GM18526 (cell line): ENCODE measurements around the gene SREBF2.

Source experiments
- POLR2A ChIP-seq: IDR thresholded peaks from 3 replicates; pipeline ENCODE4 v1.6.1; 2011; ENCODE audit not compliant: insufficient read length; ENCODE audit errors: extremely low read depth

Gene SREBF2

DNA sequence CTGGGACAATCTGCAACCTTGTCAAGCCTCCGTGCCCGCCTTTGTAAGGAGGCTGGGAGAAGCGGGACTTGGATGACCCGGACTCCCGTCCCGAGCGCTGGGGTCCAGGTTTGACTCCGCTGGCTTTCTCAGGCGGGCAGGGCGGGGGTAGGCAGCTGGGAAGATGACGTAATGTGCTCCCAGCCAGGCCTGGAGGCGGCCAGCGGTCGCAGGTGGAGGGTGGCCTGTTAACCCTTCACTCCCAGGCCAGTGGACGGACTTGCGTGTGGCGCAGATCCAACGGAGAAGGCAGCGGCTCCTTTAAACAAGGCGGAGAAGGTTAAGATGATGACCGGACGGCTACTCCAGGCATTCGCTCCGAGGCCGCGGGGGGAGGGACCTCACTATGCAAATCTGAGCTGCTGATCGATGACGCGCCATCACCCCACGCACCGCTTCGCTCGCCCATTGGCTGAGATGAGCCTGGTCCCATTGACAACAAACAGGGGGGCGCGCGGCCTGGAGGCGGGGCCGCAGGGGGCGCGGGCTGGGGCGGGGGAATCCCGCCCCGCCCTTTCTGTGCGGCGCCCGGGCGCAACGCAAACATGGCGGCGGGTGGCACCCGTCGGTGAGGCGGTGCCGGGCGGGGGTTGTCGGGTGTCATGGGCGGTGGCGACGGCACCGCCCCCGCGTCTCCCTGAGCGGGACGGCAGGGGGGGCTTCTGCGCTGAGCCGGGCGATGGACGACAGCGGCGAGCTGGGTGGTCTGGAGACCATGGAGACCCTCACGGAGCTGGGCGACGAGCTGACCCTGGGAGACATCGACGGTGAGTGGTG is at the start of gene SREBF2:
Gene SREBF2, plus strand, starts transcription at position 553 of the 816 bp plus-strand sequence. Its CDS starts 166 bp downstream, at position 719.
- TF ChIP-seq POLR2A, result peak; percentile 90

DNA sequence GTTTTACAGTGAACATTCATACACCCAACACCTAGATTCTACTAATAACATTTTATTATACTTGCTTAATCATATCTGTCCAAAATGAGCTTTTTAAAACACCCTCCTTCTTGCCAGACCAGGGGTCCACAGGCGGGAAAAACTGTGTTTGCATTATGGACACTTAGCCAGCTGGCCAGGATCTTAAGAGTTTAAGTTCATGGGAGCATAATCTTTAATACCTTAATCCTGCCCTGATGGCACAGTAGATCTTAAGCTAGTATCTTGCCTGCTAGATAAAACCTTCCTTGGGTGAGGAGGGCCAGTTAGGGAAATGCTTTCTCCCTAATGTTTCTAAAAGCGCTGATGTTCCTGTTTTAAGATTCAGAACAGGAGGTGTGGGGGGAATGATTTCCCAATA is 45.6 kb upstream of the SREBF2 start:
- no peak for TF ChIP-seq POLR2A

DNA sequence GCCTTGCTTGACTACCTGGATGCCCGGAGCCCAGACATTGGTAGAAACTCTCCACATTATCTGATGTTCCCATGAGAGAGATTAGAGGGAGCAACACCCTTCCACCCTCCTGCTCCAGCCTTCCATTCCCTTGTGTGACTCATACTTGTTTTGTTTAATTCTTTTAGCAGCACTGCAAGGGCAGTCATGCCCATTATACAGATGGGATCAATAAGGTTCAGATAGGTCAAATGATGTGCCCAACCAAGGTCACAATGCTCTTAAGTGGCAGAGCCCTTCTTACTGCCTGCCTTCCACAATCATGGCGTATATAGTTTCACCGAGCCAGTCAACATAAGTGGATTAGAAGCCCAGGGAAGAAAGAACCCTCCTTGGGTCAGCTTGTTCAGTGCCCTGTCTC is 39.0 kb upstream of the SREBF2 start:
- no peak for TF ChIP-seq POLR2A

DNA sequence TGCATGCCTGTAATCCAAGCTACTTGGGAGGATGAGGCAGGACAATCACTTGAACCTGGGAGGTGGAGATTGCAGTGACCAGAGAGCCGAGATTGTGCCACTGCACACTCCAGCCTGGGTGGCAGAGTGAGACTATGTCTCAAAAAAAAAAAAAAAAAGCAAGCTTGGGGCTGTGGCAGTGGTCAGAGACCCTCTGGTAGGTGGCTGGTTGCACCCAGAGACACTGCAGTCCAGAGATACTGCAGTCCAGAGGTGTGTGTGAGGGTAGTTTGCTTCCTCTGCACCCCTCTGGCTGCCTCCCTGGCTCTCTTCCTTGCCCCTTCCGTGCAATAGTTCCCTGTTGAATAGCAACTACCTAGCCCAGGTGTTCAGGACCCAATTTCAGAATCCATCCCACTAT is 34.2 kb upstream of the SREBF2 start:
- no peak for TF ChIP-seq POLR2A

DNA sequence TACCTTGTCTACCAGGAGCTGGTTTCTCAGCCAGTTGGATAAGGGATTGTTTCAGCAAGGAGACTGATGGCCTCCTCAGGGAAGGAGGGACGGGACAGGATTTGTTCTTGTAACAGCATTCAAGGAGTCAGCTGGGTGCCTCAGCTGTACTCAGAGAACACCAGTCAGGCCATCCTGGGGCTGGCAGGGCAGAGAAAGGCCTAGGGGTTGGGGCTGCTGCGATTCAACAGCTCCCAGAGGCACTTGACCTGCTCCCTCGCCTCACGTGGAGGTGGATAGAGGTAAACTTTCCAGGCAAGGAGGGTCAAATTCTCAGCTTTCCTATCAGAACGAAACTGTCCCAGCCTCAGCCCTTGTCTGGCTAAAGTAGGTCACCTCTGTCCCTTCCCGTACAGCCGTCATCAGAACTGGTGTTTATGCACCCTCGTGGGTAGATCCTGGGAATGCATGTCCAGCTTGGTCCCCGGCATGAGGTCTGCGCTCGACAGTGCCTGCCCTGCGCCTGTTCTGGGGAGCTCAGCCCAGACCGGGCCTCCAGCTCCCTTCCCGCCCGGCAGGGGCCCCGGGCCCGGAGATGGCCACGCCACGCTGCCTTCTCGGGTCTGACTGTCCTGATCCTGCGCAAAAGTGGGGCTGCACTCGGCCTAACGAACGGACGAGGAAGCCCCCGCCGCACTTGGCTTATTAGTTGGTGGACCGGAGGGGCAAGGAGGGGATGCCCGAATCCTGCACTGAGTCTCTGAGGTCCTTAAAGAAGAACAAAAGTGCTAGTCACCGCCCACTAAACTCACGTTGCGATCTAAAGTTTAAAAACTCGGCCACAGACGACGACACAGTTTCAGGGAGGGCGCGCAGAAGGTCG is 33.2 kb upstream of the SREBF2 start:
- no peak for TF ChIP-seq POLR2A

DNA sequence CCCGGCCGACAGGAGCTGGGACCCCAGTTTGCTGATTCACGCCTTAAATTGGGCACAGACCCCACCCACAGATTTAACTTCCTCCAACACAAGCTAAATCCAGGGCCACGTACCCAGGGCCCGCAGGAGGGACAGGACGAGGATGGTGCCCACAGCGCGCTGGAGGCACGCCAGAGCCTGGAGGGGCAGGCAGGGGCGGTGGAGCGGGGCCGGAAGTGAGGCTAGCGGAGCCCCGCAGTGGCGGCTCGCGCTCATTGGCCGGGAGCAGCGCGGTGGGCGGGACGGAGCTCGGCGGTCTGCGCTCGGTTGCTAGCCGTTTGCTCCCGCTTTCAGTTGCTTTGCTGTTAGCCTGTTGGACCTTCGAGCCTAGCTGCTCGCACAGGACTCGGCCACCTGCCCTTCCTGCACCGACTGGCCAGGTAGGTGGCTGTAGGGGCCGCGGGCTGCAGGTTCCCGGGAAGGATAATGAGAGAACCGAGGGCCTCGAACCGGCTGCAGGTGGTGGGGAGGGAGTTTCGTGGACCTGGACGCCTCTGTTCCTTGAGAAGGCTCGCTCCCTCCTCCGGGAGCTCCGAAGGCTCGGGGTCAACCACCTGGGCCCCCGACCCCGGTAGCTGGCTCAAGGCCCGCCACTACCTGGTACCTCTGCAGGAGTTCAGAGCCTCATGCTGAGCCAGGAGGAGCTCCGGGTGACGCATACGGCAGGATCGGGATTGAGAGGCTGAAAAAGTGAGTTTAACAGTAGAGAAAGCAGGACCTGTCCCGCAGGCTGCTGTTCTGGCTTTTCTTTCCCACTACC is 32.4 kb upstream of the SREBF2 start, which contains the start of gene CCDC134:
Gene CCDC134, plus strand, starts transcription at position 332 of the 799 bp plus-strand sequence. CDS start 8,212 bp downstream, outside the sequence.
- peak; percentile 97 for TF ChIP-seq POLR2A

DNA sequence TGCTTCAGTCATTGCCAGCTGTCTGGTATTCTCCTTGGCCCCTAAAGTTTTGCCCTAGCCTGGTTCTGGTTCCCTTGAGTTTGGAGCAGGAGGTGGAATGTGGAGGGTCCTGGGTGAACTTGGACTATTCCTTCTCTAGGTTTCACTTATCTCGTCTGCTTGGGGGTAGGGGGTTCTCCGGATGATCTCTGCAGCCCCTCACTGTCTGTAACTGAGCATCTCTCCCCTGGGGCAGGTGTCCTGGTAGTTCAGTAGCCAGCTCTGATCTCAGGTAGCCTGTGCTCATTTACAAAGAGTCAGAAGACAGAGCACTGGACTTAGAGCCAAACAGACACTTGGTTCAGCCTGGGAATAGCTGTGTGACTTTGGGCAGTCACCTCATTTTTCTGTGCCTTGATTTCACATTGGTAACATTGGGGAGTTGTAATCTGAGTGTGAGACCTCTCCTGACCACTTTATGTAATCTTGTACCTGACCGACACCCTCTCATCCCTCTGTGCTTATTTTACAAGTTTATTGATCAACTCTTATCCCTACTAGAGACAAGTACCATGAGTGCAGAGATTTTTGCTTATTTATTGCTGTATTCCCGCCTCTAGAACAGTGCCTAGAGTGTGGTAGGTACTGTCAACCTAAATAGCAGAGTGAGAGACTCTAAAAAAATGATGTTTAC is 31.6 kb upstream of the SREBF2 start:
- TF ChIP-seq POLR2A, result no peak

DNA sequence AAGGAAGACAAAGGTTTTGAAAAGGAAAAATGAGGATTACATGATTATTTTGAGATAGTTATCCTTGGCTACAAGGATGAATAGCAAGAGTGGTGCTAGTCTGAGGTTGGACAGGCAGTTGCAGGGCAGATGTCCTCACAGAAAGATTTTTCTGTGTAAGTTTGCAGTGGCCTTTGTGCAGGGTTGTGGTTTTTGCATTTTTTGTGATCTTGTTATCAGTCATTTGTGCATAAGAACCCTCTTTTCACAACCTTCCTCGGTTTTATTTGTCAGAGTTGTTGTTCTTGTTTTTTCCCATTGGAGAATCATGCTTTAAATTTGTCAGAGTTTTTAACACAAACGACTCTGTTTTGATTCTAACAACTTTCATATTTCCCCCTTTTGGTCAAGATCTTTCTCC is 31.0 kb upstream of the SREBF2 start:
- no peak for TF ChIP-seq POLR2A

DNA sequence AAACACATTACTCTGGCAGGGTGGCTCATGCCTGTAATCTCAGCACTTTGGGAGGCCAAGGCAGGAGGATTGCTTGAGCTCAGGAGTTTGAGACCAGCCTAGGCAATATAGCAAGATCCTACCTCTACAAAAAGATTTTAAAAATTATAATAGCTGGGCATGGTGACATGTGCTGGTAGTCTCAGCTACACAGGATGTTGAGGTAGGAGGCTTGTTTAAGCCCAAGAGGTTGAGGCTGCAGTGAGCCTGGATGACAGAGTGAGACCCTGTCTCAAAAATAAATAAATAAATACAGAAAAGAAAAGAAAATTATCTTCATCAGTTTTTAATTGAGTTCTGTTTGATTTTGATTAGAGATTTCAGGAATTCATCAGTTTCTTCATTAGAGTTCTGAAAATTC is 27.3 kb upstream of the SREBF2 start:
- no peak for TF ChIP-seq POLR2A

DNA sequence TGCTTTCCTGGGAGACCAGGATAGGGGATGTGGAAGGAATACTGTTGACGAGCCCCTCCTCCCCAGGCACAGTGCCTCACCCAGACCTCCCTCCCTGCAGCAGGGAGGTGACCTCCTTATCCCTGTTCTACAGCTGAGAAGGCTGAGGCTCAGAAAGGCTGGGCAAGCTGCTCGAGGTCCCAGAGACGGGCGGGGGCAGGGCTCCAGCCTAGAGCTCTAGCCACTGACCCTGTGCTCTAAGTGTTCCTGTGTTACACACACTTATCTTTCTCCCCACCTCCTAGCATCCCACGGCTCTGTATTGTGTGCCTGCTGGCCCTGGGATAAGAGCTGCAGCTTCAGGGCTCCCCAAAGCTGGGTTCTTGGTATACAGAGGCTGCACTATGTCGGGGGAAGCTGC is 24.5 kb upstream of the SREBF2 start:
- no peak for TF ChIP-seq POLR2A

DNA sequence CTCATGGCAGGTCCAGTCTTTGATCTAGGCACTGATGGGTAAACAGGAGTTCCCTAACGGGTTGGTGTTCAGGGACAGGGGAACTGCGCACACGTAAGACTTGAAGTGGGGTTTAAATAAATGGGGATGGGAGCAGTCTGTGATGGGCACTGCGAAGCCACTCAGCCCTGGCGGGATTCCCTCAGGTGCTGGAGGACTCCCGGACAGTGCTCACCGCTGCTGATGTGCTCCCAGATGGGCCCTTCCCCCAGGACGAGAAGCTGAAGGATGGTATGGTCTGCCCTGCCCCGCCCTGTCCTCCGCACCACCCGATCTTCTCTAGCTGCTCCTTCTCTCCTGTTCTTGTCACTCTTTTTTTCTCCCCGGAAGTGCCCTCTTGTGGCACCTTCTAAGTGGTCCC is 22.9 kb upstream of the SREBF2 start:
- TF ChIP-seq POLR2A, result no peak

DNA sequence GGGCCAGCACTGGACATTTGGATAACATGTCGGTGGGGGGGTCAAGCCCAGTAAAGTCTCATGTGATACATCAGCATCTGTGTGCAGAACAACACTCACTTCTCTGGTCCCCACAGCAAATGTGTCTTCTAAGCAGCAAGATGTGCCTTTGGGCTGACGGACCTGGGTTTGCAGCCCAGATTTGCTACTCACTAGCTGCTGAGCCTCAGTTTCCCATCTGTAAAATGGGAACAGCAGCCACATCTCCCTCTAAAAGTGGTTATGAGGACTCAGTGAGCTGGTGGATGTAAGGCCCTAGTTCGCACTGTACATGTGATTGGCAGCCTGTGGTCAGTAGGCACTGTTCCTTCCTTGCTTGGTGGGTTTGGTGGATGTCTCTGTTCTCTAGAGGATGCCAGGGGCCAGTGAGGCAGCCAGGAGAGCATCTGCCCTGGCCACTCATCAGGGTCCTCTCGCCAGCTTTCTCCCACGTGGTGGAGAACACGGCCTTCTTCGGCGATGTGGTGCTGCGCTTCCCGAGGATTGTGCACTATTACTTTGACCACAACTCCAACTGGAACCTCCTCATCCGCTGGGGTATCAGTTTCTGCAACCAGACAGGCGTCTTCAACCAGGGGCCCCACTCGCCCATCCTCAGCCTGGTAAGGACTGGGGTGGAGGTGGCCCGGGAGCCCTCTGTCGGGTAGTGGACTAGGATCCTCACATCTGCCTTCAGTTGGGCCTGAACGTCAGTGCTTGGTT is 19.9 kb upstream of the SREBF2 start:
- TF ChIP-seq POLR2A, result no peak

DNA sequence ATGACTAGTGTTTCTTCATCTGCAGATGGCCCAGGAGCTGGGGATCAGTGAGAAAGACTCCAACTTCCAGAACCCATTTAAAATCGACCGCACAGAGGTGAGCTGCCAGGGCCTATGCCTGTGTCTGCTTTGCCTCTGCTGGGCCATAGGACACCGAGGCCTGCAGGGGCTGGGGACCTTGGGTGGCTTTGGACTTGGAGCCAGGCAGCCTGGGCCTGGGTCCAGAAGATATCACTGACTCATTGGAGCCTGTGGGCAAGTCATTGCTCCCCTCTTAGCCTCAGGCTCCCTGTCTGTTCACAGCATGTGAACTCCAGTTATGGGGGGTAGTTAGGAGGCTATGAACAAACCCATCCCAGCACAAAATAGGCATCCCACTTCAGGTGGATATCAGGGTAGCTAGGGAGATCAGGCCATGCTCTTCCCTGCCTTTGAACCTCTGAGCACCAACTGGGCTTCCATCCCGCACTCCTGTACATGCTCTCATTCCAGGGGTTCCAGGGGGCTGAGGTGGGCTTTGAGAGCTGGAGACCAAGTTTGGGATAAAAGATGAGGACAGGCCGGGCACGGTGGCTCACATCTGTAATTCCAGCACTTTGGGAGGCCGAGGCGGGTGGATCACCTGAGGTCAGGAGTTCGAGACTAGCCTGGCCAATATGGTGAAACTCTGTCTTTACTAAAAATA is 19.0 kb upstream of the SREBF2 start:
- TF ChIP-seq POLR2A, result no peak
